ENCODE results near the gene COX7C. TPM values are rescaled to one million over a fixed set of nuclear protein-coding genes. Genes with fewer than 3 reads are reported as not detected.
A peak's percentile ranks its signal among the peaks of the same experiment; 100 is the strongest.

The COX7C gene
- polyA plus RNA-seq, 2 donors, result 503 to 843 TPM

GRCh38 chr5:86617309-86617755 lies 409 bp upstream of the COX7C start:
- H3K36me3 ChIP-seq (ENCODE audit: control insufficient read depth in 2 of 2, insufficient read depth in 2 of 2, low read length in 1 of 2), result no peaks in the 10 kb centered on the region
- peak overlapping the region in 1 of 2 donors; percentile 97 for H3K4me3 ChIP-seq (ENCODE audit: low read depth in 1 of 2, low read length in 2 of 2)
- H3K27ac ChIP-seq (ENCODE audit: low read depth in 2 of 2, low read length in 1 of 2), result no peak overlapping the region
- WGBS, 2 donors, result 61 to 62% methylated on average over 6 of the region's 6 CpGs
- no peaks in the 10 kb centered on the region for H3K9me3 ChIP-seq (ENCODE audit: control insufficient read depth in 2 of 2, insufficient read depth in 1 of 2, low read depth in 1 of 2, low read length in 1 of 2)
- no peaks in the 10 kb centered on the region for H3K4me1 ChIP-seq (ENCODE audit: control insufficient read depth in 2 of 2, insufficient read depth in 2 of 2, low read length in 1 of 2)
- H3K27me3 ChIP-seq (ENCODE audit: control insufficient read depth in 1 of 2, insufficient read depth in 2 of 2, low read length in 2 of 2), result no peaks in the 10 kb centered on the region

GRCh38 chr5:86623785-86624483 lies 6.2 kb downstream of the COX7C start:
- Histone ChIP-seq H3K27me3 (ENCODE audit: control insufficient read depth in 1 of 2, insufficient read depth in 2 of 2, low read length in 2 of 2) (no peaks in the 10 kb centered on the region), H3K36me3 (ENCODE audit: control insufficient read depth in 2 of 2, insufficient read depth in 2 of 2, low read length in 1 of 2) (no peaks in the 10 kb centered on the region), H3K4me3 (ENCODE audit: low read depth in 1 of 2, low read length in 2 of 2) (no peak overlapping the region), H3K27ac (ENCODE audit: low read depth in 2 of 2, low read length in 1 of 2) (no peak overlapping the region), H3K4me1 (ENCODE audit: control insufficient read depth in 2 of 2, insufficient read depth in 2 of 2, low read length in 1 of 2) (no peaks in the 10 kb centered on the region), H3K9me3 (ENCODE audit: control insufficient read depth in 2 of 2, insufficient read depth in 1 of 2, low read depth in 1 of 2, low read length in 1 of 2) (no peaks in the 10 kb centered on the region)
- 87 to 91% methylated on average over 4 of the region's 4 CpGs for WGBS, 2 donors

- 62 to 68% methylated on average over 2 of the region's 2 CpGs for WGBS, 2 donors
- Histone ChIP-seq H3K27me3 (ENCODE audit: control insufficient read depth in 1 of 2, insufficient read depth in 2 of 2, low read length in 2 of 2) (no peaks in the 10 kb centered on the region), H3K27ac (ENCODE audit: low read depth in 2 of 2, low read length in 1 of 2) (no peak overlapping the region), H3K4me3 (ENCODE audit: low read depth in 1 of 2, low read length in 2 of 2) (no peak overlapping the region), H3K9me3 (ENCODE audit: control insufficient read depth in 2 of 2, insufficient read depth in 1 of 2, low read depth in 1 of 2, low read length in 1 of 2) (no peaks in the 10 kb centered on the region), H3K36me3 (ENCODE audit: control insufficient read depth in 2 of 2, insufficient read depth in 2 of 2, low read length in 1 of 2) (no peaks in the 10 kb centered on the region), H3K4me1 (ENCODE audit: control insufficient read depth in 2 of 2, insufficient read depth in 2 of 2, low read length in 1 of 2) (no peaks in the 10 kb centered on the region)
Observed at GRCh38 chr5:86625148-86625547, 7.4 kb downstream of the COX7C start.

GRCh38 chr5:86626149-86626548 lies 8.4 kb downstream of the COX7C start:
- Histone ChIP-seq H3K27me3 (ENCODE audit: control insufficient read depth in 1 of 2, insufficient read depth in 2 of 2, low read length in 2 of 2) (no peaks in the 10 kb centered on the region), H3K4me3 (ENCODE audit: low read depth in 1 of 2, low read length in 2 of 2) (no peak overlapping the region), H3K4me1 (ENCODE audit: control insufficient read depth in 2 of 2, insufficient read depth in 2 of 2, low read length in 1 of 2) (no peaks in the 10 kb centered on the region), H3K9me3 (ENCODE audit: control insufficient read depth in 2 of 2, insufficient read depth in 1 of 2, low read depth in 1 of 2, low read length in 1 of 2) (no peaks in the 10 kb centered on the region), H3K27ac (ENCODE audit: low read depth in 2 of 2, low read length in 1 of 2) (no peak overlapping the region), H3K36me3 (ENCODE audit: control insufficient read depth in 2 of 2, insufficient read depth in 2 of 2, low read length in 1 of 2) (no peaks in the 10 kb centered on the region)

GRCh38 chr5:86631165-86631564 lies 13.4 kb downstream of the COX7C start:
- H3K27me3 ChIP-seq (ENCODE audit: control insufficient read depth in 1 of 2, insufficient read depth in 2 of 2, low read length in 2 of 2), result no peaks in the 10 kb centered on the region
- H3K4me1 ChIP-seq (ENCODE audit: control insufficient read depth in 2 of 2, insufficient read depth in 2 of 2, low read length in 1 of 2), result no peaks in the 10 kb centered on the region
- H3K9me3 ChIP-seq (ENCODE audit: control insufficient read depth in 2 of 2, insufficient read depth in 1 of 2, low read depth in 1 of 2, low read length in 1 of 2), result no peaks in the 10 kb centered on the region
- H3K36me3 ChIP-seq (ENCODE audit: control insufficient read depth in 2 of 2, insufficient read depth in 2 of 2, low read length in 1 of 2), result no peaks in the 10 kb centered on the region
- H3K27ac ChIP-seq (ENCODE audit: low read depth in 2 of 2, low read length in 1 of 2), result no peak overlapping the region
- H3K4me3 ChIP-seq (ENCODE audit: low read depth in 1 of 2, low read length in 2 of 2), result no peak overlapping the region
- 90 to 97% methylated on average over 2 of the region's 2 CpGs for WGBS, 2 donors

- WGBS, 2 donors, result 10 to 14% methylated on average over 2 of the region's 2 CpGs
- Histone ChIP-seq H3K27me3 (ENCODE audit: control insufficient read depth in 1 of 2, insufficient read depth in 2 of 2, low read length in 2 of 2) (peaks cover 0 to 2% of the 10 kb centered on the region in 2 donors), H3K9me3 (ENCODE audit: control insufficient read depth in 2 of 2, insufficient read depth in 1 of 2, low read depth in 1 of 2, low read length in 1 of 2) (peaks cover 0 to 3% of the 10 kb centered on the region in 2 donors), H3K4me1 (ENCODE audit: control insufficient read depth in 2 of 2, insufficient read depth in 2 of 2, low read length in 1 of 2) (no peaks in the 10 kb centered on the region), H3K4me3 (ENCODE audit: low read depth in 1 of 2, low read length in 2 of 2) (no peak overlapping the region), H3K36me3 (ENCODE audit: control insufficient read depth in 2 of 2, insufficient read depth in 2 of 2, low read length in 1 of 2) (no peaks in the 10 kb centered on the region), H3K27ac (ENCODE audit: low read depth in 2 of 2, low read length in 1 of 2) (no peak overlapping the region)
Observed at GRCh38 chr5:86640998-86641397, 23.3 kb downstream of the COX7C start.

- Histone ChIP-seq H3K36me3 (ENCODE audit: control insufficient read depth in 2 of 2, insufficient read depth in 2 of 2, low read length in 1 of 2) (no peaks in the 10 kb centered on the region), H3K4me3 (ENCODE audit: low read depth in 1 of 2, low read length in 2 of 2) (no peak overlapping the region), H3K27me3 (ENCODE audit: control insufficient read depth in 1 of 2, insufficient read depth in 2 of 2, low read length in 2 of 2) (no peaks in the 10 kb centered on the region), H3K27ac (ENCODE audit: low read depth in 2 of 2, low read length in 1 of 2) (no peak overlapping the region), H3K4me1 (ENCODE audit: control insufficient read depth in 2 of 2, insufficient read depth in 2 of 2, low read length in 1 of 2) (no peaks in the 10 kb centered on the region), H3K9me3 (ENCODE audit: control insufficient read depth in 2 of 2, insufficient read depth in 1 of 2, low read depth in 1 of 2, low read length in 1 of 2) (no peaks in the 10 kb centered on the region)
- 93 to 98% methylated on average over 3 of the region's 3 CpGs for WGBS, 2 donors
Observed at GRCh38 chr5:86644843-86645242, 27.1 kb downstream of the COX7C start.

GRCh38 chr5:86645885-86646284 lies 28.1 kb downstream of the COX7C start:
- H3K27me3 ChIP-seq (ENCODE audit: control insufficient read depth in 1 of 2, insufficient read depth in 2 of 2, low read length in 2 of 2), result no peaks in the 10 kb centered on the region
- no peak overlapping the region for H3K27ac ChIP-seq (ENCODE audit: low read depth in 2 of 2, low read length in 1 of 2)
- no peaks in the 10 kb centered on the region for H3K9me3 ChIP-seq (ENCODE audit: control insufficient read depth in 2 of 2, insufficient read depth in 1 of 2, low read depth in 1 of 2, low read length in 1 of 2)
- H3K36me3 ChIP-seq (ENCODE audit: control insufficient read depth in 2 of 2, insufficient read depth in 2 of 2, low read length in 1 of 2), result no peaks in the 10 kb centered on the region
- H3K4me1 ChIP-seq (ENCODE audit: control insufficient read depth in 2 of 2, insufficient read depth in 2 of 2, low read length in 1 of 2), result no peaks in the 10 kb centered on the region
- no peak overlapping the region for H3K4me3 ChIP-seq (ENCODE audit: low read depth in 1 of 2, low read length in 2 of 2)

GRCh38 chr5:86646671-86647070 lies 28.9 kb downstream of the COX7C start:
- 92 to 94% methylated on average over 1 of the region's 1 CpG for WGBS, 2 donors
- no peak overlapping the region for H3K4me3 ChIP-seq (ENCODE audit: low read depth in 1 of 2, low read length in 2 of 2)

GRCh38 chr5:86649832-86650505 lies 32.2 kb downstream of the COX7C start:
- no peaks in the 10 kb centered on the region for H3K9me3 ChIP-seq (ENCODE audit: control insufficient read depth in 2 of 2, insufficient read depth in 1 of 2, low read depth in 1 of 2, low read length in 1 of 2)
- no peaks in the 10 kb centered on the region for H3K4me1 ChIP-seq (ENCODE audit: control insufficient read depth in 2 of 2, insufficient read depth in 2 of 2, low read length in 1 of 2)
- H3K27ac ChIP-seq (ENCODE audit: low read depth in 2 of 2, low read length in 1 of 2), result no peak overlapping the region
- no peaks in the 10 kb centered on the region for H3K36me3 ChIP-seq (ENCODE audit: control insufficient read depth in 2 of 2, insufficient read depth in 2 of 2, low read length in 1 of 2)
- H3K27me3 ChIP-seq (ENCODE audit: control insufficient read depth in 1 of 2, insufficient read depth in 2 of 2, low read length in 2 of 2), result no peaks in the 10 kb centered on the region
- H3K4me3 ChIP-seq (ENCODE audit: low read depth in 1 of 2, low read length in 2 of 2), result no peak overlapping the region
- WGBS, 2 donors, result 62 to 79% methylated on average over 3 of the region's 3 CpGs

More at GRCh38 chr5:86646671-86647070, 28.9 kb downstream of the COX7C start:
- Histone ChIP-seq H3K4me1 (ENCODE audit: control insufficient read depth in 2 of 2, insufficient read depth in 2 of 2, low read length in 1 of 2) (no peaks in the 10 kb centered on the region), H3K27ac (ENCODE audit: low read depth in 2 of 2, low read length in 1 of 2) (no peak overlapping the region), H3K27me3 (ENCODE audit: control insufficient read depth in 1 of 2, insufficient read depth in 2 of 2, low read length in 2 of 2) (no peaks in the 10 kb centered on the region), H3K36me3 (ENCODE audit: control insufficient read depth in 2 of 2, insufficient read depth in 2 of 2, low read length in 1 of 2) (no peaks in the 10 kb centered on the region), H3K9me3 (ENCODE audit: control insufficient read depth in 2 of 2, insufficient read depth in 1 of 2, low read depth in 1 of 2, low read length in 1 of 2) (no peaks in the 10 kb centered on the region)

All from esophagus (tissue), 2 donors.